HG03342 (cell line): ENCODE measurements around the gene MED12L.

Experiments used
- ATAC-seq: cut with Tn5 transposase; IDR thresholded peaks from one replicate; pipeline ENCODE4 v1.9.1; 2021; ENCODE audit warnings: mild to moderate bottlenecking, moderate library complexity; ENCODE audit not compliant: unreplicated experiment

Gene MED12L

GRCh38 chr3:151437906-151438305, 352.4 kb downstream of the MED12L start:
- no peak for ATAC-seq

GRCh38 chr3:151439652-151440125, 354.2 kb downstream of the MED12L start:
- ATAC-seq = peak; percentile 77

GRCh38 chr3:151440940-151441339, 355.5 kb downstream of the MED12L start:
- ATAC-seq = no peak

GRCh38 chr3:151443583-151443982, 358.1 kb downstream of the MED12L start:
- no peak for ATAC-seq

- ATAC-seq = no peak
Measured at GRCh38 chr3:151445273-151446001, 360.0 kb downstream of the MED12L start.

GRCh38 chr3:151446002-151446340, 360.5 kb downstream of the MED12L start:
- no peak for ATAC-seq

- no peak for ATAC-seq
Measured at GRCh38 chr3:151452368-151452767, 366.9 kb downstream of the MED12L start.

- ATAC-seq = no peak
Measured at GRCh38 chr3:151452841-151453240, 367.4 kb downstream of the MED12L start.

GRCh38 chr3:151456065-151456464, 370.6 kb downstream of the MED12L start:
- no peak for ATAC-seq

- no peak for ATAC-seq
Measured at GRCh38 chr3:151459358-151459757, 373.9 kb downstream of the MED12L start.

- ATAC-seq = no peak
Measured at GRCh38 chr3:151460228-151460627, 374.8 kb downstream of the MED12L start.

GRCh38 chr3:151460774-151461450, 375.4 kb downstream of the MED12L start, which contains the start of gene IGSF10:
IGSF10 (minus strand) TSS chr3:151461061; CDS start chr3:151458709, 2,352 bp downstream.
- no peak for ATAC-seq

- no peak for ATAC-seq
Measured at GRCh38 chr3:151462278-151462780, 376.9 kb downstream of the MED12L start.

GRCh38 chr3:151462991-151463390, 377.5 kb downstream of the MED12L start:
- ATAC-seq = no peak

- ATAC-seq = peak; percentile 46
Measured at GRCh38 chr3:151467069-151467468, 381.6 kb downstream of the MED12L start.

GRCh38 chr3:151468284-151468917, 382.9 kb downstream of the MED12L start:
- ATAC-seq = peak; percentile 90

GRCh38 chr3:151476344-151477018, 391.0 kb downstream of the MED12L start:
- no peak for ATAC-seq

- no peak for ATAC-seq
Measured at GRCh38 chr3:151477591-151478334, 392.3 kb downstream of the MED12L start.

GRCh38 chr3:151478335-151478697, 392.9 kb downstream of the MED12L start:
- ATAC-seq = no peak

GRCh38 chr3:151479452-151479851, 394.0 kb downstream of the MED12L start:
- ATAC-seq = no peak
